Melanocyte of skin (primary cell): Measurements from ENCODE around the gene RNASEH2C. TPM values are rescaled to one million over a fixed set of nuclear protein-coding genes. Genes with fewer than 3 reads are reported as not detected.

ENCODE experiments used
- small RNA-seq, 2 donors: library from RNA; depleted of rRNA; stranded (forward); fragments of <200 nt; gene quantifications; one replicate each; pipeline ENCODE3, GENCODE V24; 2012
- total RNA-seq, 2 donors: library from RNA; depleted of rRNA; stranded (reverse); fragments of >200 nt; gene quantifications; 2 replicates each; pipeline ENCODE4 v1.2.3, GENCODE V29; 2012

RNASEH2C gene
- 10 to 100 TPM; 51.0 to 78.1 TPM for total RNA-seq

GRCh38 chr11:65720211-65720934 lies at the start of gene RNASEH2C:
TSS of gene RNASEH2C (minus strand) at chr11:65720798. CDS start at chr11:65720758, 40 bp downstream.

GRCh38 chr11:65711785-65712632 lies 8.6 kb downstream of the RNASEH2C start, which contains the start of gene KAT5:
TSS of gene KAT5 (plus strand) at chr11:65712252. CDS start at chr11:65712268, 16 bp downstream.

Small RNA genes within 50 kb of the gene (small RNA-seq; reads per million reads assigned to genes)
- 0 reads per million in 2 donors for gene RN7SL309P

Other genes with a start within 250 kb of the RNASEH2C start
- gene MALAT1, start 221.8 kb downstream of the RNASEH2C start, total RNA-seq, result 1,000 to 10,000 TPM; 3,281 to 4,065 TPM
- 10 to 100 TPM; 75.0 to 90.9 TPM for gene SCYL1, start 195.7 kb downstream of the RNASEH2C start, total RNA-seq
- gene LTBP3, start 162.4 kb downstream of the RNASEH2C start, total RNA-seq, result 10 to 100 TPM in 1 of 2 donors, 1 to 10 TPM in 1; 9.3 to 14.3 TPM
- gene ZNRD2, start 150.3 kb downstream of the RNASEH2C start, total RNA-seq, result 10 to 100 TPM; 40.3 to 75.3 TPM
- 10 to 100 TPM; 15.0 to 15.5 TPM for gene FAM89B, start 148.3 kb downstream of the RNASEH2C start, total RNA-seq
- 10 to 100 TPM; 18.0 to 49.2 TPM for gene EHBP1L1, start 144.7 kb downstream of the RNASEH2C start, total RNA-seq
- under 1 TPM; 0.33 to 0.34 TPM for gene KCNK7, start 125.0 kb downstream of the RNASEH2C start, total RNA-seq
- 100 to 1,000 TPM; 115 to 242 TPM for gene MAP3K11, start 106.6 kb downstream of the RNASEH2C start, total RNA-seq
- 10 to 100 TPM; 30.3 to 34.3 TPM for gene PCNX3, start 105.0 kb downstream of the RNASEH2C start, total RNA-seq
- gene SIPA1, start 82.7 kb downstream of the RNASEH2C start, total RNA-seq, result 10 to 100 TPM; 28.0 to 31.7 TPM
- 10 to 100 TPM; 27.3 to 35.8 TPM for gene RELA, start 57.9 kb downstream of the RNASEH2C start, total RNA-seq
- 10 to 100 TPM; 58.3 to 58.5 TPM for gene KAT5, start 8.5 kb downstream of the RNASEH2C start, total RNA-seq
- gene AP5B1, start 60.2 kb upstream of the RNASEH2C start, total RNA-seq, result 10 to 100 TPM; 40.6 to 74.3 TPM
- gene OVOL1, start 66.3 kb upstream of the RNASEH2C start, total RNA-seq, result not detected
- gene SNX32, start 113.2 kb upstream of the RNASEH2C start, total RNA-seq, result 1 to 10 TPM in 1 of 2 donors, under 1 TPM in 1; 0.69 to 2.3 TPM
- gene CFL1, start 137.4 kb upstream of the RNASEH2C start, total RNA-seq, result 1,000 to 10,000 TPM; 1,026 to 1,378 TPM
- 10 to 100 TPM; 37.9 to 51.0 TPM for gene MUS81, start 139.6 kb upstream of the RNASEH2C start, total RNA-seq
- 1 to 10 TPM; 4.3 to 6.5 TPM for gene EFEMP2, start 152.0 kb upstream of the RNASEH2C start, total RNA-seq
- gene CTSW, start 159.0 kb upstream of the RNASEH2C start, total RNA-seq, result not detected
- gene FIBP, start 167.7 kb upstream of the RNASEH2C start, total RNA-seq, result 100 to 1,000 TPM; 126 to 165 TPM
- gene CCDC85B, start 169.9 kb upstream of the RNASEH2C start, total RNA-seq, result 10 to 100 TPM; 24.8 to 28.6 TPM
- 10 to 100 TPM in 1 of 2 donors, 1 to 10 TPM in 1; 1.4 to 39.6 TPM for gene FOSL1, start 179.6 kb upstream of the RNASEH2C start, total RNA-seq
- 10 to 100 TPM; 13.8 to 14.3 TPM for gene C11orf68, start 198.3 kb upstream of the RNASEH2C start, total RNA-seq
- 100 to 1,000 TPM in 1 of 2 donors, 10 to 100 TPM in 1; 51.3 to 109 TPM for gene DRAP1, start 198.6 kb upstream of the RNASEH2C start, total RNA-seq
- gene TSGA10IP, start 224.7 kb upstream of the RNASEH2C start, total RNA-seq, result not detected
- gene SART1, start 240.9 kb upstream of the RNASEH2C start, total RNA-seq, result 10 to 100 TPM; 27.9 to 30.3 TPM